HG02798 (cell line): ENCODE measurements around the gene ERI2.
"Not testable (repeated sequence)": the region's sequence is repeated elsewhere in the genome, so short reads cannot be mapped to it uniquely, and the experiment has no call there.

Experiments
- ATAC-seq: cut with Tn5 transposase; IDR thresholded peaks from one replicate; pipeline ENCODE4 v1.9.1; 2021; ENCODE audit warnings: mild to moderate bottlenecking; ENCODE audit not compliant: unreplicated experiment, poor library complexity

ERI2 gene

DNA sequence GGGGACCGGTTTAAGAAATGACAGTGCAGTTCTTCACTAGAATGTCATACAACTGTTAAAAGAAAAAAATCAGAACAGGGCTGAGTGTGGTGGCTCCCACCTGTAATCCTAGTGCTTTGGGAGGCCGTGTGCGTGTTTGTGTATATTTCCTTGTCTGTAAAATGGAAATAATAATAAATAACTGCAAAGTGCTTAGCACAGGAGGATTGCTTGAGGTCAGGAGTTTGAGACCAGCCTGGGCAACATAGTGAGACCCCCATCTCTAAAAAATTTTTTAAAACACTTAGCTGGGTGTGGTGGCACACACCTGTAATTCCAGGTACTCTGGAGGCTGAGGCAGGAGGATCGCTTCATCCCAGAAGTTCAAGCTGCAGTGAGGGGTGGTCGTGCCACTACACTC lies 40.0 kb downstream of the ERI2 start:
- no peak for ATAC-seq

DNA sequence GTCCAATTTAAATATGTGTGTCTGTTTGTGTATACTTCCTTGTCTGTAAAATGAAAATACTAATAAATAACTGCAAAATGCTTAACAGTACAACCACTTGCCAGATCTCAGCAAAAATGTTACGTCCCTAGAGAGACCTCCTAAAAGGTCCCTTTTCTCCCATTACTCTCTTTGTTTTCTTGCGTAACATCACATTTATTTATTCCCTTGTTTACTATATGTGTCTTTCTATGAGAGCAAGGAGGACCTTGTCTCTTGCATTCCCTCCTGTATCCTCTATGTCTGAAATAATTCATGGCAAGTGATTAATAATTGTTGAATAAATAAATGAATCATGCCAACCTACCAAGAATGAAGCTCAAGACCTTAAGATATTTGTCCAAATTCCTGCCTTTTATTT lies 40.5 kb downstream of the ERI2 start:
- no peak for ATAC-seq

DNA sequence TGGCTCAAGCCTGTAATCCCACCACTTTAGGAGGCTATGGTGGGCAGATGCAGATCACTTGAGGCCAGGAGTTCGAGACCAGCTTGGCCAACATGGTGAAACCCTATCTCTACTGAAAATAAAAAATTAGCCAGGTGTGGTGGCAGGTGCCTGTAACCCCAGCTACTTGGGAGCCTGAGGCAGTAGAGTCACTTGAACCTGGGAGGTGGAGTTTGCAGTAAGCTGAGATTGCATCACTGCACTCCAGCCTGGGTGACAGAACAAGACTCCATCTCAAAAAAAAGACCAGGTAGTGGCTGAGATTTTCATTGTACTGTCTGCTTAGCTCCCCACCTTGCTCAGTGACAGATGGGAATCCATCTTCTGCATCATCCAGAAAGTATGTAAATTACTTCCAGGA lies 41.8 kb downstream of the ERI2 start:
- not testable (repeated sequence) for ATAC-seq

DNA sequence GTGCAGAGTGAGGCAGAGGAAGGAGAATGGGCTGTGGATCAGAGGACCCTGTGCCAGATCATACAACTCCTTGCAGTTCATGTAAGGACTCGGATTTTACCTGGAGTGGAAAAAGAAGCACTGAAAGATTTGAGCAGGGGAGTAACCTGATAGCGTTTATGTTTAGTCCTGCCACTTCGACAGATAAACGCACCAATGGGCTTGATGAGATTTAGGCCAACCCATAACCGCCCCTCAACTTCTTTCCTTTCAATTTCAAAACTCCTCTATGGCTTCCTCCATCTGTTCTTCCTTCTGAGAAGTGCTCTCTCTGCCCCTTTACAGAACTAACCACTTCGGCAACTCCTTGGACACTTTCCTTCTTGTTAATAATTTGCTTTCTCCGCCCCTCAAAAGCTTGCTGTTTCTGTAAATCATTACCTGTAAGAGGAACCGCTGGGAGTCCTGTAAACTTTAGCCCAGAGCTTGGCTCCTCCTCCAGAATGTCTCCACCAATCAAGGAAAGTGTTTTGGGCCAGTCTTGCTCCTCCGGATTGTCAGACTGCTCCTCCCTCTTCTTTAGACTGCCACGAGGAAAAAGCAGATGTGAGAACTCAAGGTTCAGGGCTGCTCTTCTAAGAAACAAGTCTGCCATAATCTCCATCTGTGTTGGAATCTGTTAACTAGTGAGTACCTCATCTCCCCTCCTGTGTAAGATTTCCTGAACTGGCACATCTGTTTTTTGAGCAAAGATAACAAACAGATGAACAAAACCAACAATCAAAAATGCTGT lies 42.6 kb downstream of the ERI2 start, which contains the start of gene ACSM3:
ACSM3 (plus strand) TSS at position 554 of the 772 bp plus-strand sequence. CDS start 6,021 bp downstream, outside the sequence.
- ATAC-seq, result peak; percentile 98

DNA sequence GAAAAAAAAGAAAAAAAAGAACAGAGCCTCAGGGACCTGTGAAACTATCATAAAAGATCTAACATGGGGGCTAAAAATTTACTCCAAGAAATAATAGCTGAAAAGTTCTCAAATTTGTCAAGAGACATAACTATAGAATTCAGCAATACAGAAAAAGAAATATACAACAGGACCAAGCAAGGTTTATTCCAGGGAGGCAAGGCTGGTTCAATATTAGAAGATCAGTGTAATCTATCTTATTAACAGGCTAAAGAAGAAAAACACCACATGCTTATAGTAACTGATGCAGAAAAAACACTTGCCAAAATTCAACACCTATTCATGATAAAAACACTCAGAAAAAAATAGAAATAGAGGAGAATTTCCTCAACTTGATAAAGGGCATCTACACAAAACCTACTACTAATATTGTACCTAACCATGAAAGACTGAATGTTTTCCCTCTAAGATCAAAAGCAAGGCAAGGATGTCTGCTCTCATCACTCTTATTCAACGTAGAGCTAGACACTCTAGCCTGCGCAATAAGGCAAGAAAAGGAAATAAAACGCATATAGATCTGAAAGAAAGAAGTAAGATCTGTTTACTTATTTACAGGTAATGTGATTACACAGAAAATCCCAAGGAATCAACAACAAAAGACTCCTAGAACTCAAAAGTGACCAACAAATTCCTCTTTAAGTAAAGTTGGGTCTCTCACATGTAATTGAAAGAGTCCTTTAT lies 43.7 kb downstream of the ERI2 start:
- ATAC-seq, result no peak

DNA sequence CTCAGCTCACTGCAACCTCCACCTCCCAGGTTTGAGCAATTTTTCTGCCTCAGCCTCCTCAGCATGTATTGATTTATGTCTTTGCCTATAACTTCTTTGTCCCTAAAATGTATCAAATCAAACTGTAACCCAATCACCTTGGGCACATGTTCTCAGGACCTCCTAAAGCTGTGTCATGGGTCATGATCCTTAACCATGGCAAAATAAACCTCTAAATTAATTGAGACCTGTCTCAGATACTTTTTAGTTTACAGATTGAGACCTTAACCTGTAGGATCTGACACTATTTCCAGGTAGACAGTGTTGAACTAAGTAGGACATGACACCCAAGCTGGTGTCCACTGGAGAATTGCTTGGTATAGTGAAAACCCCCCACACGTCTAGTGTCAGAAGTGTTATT lies 45.1 kb downstream of the ERI2 start:
- ATAC-seq, result no peak

DNA sequence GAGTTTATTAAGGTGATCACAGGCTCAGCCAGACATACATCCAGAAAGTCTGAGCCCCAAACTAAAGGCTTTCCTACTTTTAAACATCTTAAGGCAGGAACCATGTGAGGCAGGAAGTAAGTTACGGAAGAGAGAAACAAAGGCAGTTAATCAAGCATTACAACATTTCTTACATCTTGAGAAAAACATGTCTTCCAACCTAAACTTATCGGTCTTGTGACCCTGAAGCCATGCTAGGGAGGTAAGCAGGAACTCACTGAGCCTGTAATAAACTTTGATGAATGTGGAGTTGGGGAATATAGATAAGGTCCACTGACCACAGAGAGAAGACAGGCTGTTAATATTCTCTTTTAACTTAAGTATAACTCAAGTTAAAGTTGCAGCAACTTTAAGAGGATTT lies 45.9 kb downstream of the ERI2 start:
- ATAC-seq, result no peak

DNA sequence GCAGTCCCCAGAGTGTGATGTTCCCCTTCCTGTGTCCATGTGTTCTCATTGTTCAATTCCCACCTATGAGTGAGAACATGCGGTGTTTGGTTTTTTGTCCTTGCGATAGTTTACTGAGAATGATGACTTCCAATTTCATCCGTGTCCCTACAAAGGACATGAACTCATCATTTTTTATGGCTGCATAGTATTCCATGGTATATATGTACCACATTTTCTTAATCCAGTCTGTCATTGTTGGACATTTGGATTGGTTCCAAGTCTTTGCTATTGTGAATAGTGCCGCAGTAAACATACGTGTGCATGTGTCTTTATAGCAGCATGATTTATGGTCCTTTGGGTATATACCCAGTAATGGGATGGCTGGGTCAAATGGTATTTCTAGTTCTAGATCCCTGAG lies 50.5 kb downstream of the ERI2 start:
- ATAC-seq, result not testable (repeated sequence)

DNA sequence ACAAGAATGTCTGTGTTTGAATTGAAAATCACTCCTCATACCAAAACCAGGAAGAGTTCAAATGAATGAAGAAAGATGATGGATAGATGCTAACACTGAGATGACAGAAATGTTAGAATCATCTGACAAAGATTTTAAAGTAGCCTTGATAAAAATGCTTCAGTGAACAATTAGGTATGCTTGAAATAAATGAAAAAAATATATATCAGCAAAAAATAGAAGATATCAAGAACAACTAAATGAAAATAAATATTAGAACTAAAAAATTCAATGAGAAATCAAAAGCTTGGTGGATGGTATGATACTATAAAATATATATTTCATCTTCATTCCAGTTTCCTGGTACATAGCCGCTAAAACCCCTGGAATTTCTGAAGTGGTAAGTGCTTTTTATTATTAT lies 51.0 kb downstream of the ERI2 start:
- no peak for ATAC-seq

DNA sequence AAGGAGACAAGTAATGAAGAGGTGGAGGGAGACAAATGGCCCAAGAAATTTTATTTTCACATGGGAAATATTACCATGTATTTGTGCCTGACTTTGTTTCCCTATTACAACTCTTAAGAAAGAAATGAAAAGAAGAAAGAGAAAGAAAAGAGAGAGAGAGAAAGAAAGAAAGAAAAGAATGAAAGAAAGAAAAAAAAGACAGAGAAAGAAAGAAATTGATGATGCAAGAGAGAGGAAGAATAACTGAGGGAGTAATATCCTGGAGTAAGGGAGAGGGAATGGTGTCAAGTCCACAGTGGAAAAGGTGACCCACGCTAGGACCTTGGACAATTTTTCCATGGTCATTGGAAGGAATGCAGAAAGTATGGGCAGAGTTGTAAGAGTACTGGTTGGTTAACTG lies 52.5 kb downstream of the ERI2 start:
- no peak for ATAC-seq

DNA sequence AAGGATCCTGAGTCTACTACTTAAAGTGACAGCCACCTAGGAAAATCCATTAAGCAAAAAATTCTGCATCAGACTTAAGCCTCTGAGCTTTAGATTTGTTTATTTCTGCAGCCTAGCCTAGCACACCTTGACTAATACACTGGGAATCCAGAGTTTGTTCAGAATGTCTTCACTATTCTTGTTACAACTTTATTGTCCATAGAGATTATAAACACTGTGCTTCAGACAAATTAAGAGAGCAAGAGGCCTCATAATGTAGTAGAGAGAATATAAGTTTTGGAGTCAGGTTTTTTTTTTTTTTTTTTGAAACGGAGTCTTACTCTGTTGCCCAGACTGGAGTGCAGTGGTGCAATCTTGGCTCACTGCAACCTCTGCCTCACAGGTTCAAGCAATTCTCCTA lies 55.7 kb downstream of the ERI2 start:
- ATAC-seq, result no peak

DNA sequence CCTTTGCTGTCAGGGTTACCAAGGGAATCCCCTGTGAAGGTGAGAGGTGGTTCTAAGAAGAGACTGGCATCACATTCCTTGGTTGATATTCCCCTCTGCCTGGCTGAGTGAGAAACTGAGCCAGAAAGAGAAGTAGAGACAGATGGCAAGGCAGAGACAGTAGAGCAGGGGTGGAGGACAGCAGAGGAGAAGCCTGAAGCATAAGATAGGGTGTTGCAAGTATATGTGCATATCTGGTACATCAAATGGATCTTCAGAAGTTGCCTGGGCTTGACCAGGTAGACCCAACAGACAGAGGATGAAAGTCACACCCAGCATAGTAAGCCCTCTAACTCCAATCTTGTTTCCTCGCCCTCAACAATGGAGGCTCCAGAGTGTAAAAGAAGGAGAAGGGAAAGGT lies 56.8 kb downstream of the ERI2 start:
- ATAC-seq, result no peak

DNA sequence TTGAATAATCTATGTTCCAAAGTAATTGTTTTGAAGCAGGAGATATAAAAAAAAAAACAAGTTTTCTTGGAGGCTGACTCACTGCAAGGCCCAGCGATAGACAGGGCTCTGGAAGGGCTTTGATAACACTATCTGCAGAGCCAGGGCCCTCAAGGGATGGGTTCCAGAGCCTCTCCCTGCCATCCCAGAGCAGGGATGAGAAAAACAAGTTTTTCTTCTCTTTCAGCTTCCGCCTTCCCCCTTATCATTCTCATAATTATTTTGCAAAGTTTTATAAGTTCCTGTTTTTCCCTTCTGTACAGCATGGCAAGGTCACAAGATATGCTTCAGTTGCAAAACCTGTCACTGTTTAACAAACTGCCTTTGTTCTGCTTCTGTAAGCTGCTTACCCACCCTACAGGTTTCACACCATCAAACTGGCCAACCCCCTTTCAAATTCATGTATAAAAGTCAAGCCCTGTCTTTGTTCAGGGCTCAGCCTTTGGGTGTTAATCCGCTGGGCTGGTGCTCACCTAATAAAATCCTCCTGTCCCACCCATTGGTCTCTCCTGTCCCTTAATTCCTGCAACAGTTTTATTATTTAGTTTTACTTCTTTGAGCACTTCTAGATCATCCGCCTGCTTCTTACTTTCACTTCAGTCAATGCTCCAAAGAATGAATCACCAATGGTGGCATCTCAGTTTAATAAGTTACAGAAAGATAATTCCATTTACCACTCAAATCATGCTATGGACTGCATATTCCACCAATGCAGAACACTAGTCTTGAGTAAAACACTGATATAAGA lies 59.0 kb downstream of the ERI2 start:
- no peak for ATAC-seq

DNA sequence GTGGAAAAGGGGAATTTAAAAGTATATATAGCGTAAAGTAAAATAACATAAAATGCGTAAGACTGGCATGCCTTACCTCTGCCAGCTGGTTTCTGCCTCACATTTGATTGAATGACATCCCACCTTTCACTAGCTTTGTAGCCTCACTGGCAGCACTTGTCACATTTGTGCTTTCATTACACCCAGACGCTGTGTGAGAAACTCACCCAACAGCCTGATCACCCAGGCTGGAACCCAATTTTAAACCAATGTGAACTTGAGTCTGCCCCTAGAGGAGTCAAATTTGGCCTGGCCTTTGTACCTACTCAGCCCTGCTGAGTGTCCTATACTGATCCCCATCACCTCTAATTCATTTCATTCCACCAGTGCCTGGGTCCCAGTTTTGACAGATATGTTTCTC lies 59.8 kb downstream of the ERI2 start:
- ATAC-seq, result no peak
